Loucy (cell line): ENCODE results near the gene SPOCK1.

Experiments used
- EZH2phosphoT487 ChIP-seq: fragments of 200-600 bp; IDR thresholded peaks from 2 replicates; pipeline ENCODE4 v1.6.1; 2018; ENCODE audit warnings: antibody characterized with exemption, mild to moderate bottlenecking, moderate library complexity, borderline replicate concordance
- TF ChIP-seq, protein P1 (sequence below): fragments of 200-600 bp; sonication (generic); conservative IDR thresholded peaks from 2 replicates; pipeline ENCODE4 v1.5.1; 2014; ENCODE audit warnings: mild to moderate bottlenecking, antibody characterized with exemption, low read length

DNA sequence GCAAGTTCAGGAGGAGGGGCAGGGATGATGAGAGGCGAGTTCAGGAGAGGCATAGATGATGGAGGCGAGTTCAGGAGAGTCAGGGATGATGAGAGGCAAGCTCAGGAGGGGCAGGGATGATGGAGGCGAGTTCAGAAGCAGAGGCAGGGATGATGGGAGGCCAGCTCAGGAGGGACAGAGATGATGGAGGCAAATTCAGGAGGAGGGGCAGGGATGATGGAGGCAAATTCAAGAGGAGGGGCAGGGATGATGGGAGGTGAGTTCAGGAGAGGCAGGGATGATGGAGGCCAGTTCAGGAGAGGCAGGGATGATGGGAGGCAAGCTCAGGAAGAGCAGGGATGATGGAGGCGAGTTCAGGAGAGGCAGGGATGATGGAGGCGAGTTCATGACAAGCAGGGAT, 17.8 kb upstream of the SPOCK1 start:
- TF ChIP-seq, protein P1, sequence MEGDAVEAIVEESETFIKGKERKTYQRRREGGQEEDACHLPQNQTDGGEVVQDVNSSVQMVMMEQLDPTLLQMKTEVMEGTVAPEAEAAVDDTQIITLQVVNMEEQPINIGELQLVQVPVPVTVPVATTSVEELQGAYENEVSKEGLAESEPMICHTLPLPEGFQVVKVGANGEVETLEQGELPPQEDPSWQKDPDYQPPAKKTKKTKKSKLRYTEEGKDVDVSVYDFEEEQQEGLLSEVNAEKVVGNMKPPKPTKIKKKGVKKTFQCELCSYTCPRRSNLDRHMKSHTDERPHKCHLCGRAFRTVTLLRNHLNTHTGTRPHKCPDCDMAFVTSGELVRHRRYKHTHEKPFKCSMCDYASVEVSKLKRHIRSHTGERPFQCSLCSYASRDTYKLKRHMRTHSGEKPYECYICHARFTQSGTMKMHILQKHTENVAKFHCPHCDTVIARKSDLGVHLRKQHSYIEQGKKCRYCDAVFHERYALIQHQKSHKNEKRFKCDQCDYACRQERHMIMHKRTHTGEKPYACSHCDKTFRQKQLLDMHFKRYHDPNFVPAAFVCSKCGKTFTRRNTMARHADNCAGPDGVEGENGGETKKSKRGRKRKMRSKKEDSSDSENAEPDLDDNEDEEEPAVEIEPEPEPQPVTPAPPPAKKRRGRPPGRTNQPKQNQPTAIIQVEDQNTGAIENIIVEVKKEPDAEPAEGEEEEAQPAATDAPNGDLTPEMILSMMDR = no peak
- no peak for TF ChIP-seq EZH2phosphoT487
